D721Med (cell line): ENCODE measurements around the gene LHX6.

Experiments used
- DNase-seq: peaks from one replicate; pipeline ENCODE4 v3.0.0; 2011; ENCODE audit warnings: low spot score; ENCODE audit not compliant: insufficient read length
- FAIRE-seq: peaks from 2 replicates; lab custom pipeline; 2011; peaks lifted over from hg19 to GRCh38; lab: Jason Lieb, UNC
- TF ChIP-seq, protein P1 (sequence below): IDR thresholded peaks from 2 replicates; pipeline ENCODE4 v1.5.1; 2012; ENCODE audit warnings: mild to moderate bottlenecking, control low read depth; ENCODE audit not compliant: insufficient read depth; ENCODE audit errors: missing control alignments

LHX6 gene

GRCh38 chr9:122180633-122181032 lies 48.1 kb downstream of the LHX6 start:
- TF ChIP-seq, protein P1, sequence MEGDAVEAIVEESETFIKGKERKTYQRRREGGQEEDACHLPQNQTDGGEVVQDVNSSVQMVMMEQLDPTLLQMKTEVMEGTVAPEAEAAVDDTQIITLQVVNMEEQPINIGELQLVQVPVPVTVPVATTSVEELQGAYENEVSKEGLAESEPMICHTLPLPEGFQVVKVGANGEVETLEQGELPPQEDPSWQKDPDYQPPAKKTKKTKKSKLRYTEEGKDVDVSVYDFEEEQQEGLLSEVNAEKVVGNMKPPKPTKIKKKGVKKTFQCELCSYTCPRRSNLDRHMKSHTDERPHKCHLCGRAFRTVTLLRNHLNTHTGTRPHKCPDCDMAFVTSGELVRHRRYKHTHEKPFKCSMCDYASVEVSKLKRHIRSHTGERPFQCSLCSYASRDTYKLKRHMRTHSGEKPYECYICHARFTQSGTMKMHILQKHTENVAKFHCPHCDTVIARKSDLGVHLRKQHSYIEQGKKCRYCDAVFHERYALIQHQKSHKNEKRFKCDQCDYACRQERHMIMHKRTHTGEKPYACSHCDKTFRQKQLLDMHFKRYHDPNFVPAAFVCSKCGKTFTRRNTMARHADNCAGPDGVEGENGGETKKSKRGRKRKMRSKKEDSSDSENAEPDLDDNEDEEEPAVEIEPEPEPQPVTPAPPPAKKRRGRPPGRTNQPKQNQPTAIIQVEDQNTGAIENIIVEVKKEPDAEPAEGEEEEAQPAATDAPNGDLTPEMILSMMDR = no peak
- FAIRE-seq = no peak
- no peak for DNase-seq

GRCh38 chr9:122179690-122180074 lies 49.1 kb downstream of the LHX6 start:
- no peak for DNase-seq
- no peak for FAIRE-seq

GRCh38 chr9:122179054-122179689 lies 49.6 kb downstream of the LHX6 start:
- DNase-seq = no peak
- TF ChIP-seq, protein P1 = no peak
- no peak for FAIRE-seq

More at GRCh38 chr9:122179690-122180074, 49.1 kb downstream of the LHX6 start:
- TF ChIP-seq, protein P1 = no peak

GRCh38 chr9:122176916-122177315 lies 51.8 kb downstream of the LHX6 start:
- DNase-seq (no peak), FAIRE-seq (no peak)
- TF ChIP-seq, protein P1 = no peak

DNA sequence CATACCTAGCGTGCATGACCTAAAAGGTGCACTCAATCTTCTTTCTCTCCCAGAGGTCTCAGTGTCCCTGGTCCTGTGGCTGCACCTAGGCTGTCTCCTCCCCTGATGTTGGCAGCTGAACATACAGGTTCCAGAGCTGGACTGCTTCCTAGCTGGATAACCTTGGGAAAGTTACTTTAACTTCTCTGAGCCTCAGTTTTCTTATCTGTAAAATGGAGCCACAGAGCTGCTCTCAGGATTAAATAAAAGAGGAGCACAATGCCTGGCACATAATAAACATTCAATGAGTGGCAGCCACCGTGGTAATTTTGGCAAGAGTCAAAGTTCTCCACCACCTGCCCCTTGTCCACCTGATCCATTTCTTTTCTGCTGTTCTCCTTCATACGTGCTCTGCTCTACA lies 55.1 kb downstream of the LHX6 start:
- TF ChIP-seq, protein P1 = no peak
- FAIRE-seq = no peak
- no peak for DNase-seq

DNA sequence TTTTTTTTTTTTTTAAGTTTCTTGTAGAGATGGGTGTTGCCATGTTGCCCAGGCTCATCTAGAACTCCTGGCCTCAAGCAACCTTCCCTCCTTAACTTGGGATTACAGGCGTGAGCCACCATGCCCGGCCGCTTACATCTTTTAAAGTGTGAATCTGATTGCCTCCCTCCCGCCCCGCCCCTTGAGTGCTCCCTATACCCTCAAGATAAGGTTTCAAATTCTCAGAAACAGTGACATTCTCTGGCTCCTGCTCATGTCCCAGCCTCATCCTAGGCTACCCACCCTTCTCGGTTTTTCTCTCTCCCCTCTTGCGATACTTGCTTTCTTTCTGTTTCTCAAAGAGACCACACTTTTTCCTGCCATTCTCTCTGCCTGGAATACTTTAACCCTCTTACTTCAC lies 56.6 kb downstream of the LHX6 start:
- FAIRE-seq = no peak
- TF ChIP-seq, protein P1 = no peak

DNA sequence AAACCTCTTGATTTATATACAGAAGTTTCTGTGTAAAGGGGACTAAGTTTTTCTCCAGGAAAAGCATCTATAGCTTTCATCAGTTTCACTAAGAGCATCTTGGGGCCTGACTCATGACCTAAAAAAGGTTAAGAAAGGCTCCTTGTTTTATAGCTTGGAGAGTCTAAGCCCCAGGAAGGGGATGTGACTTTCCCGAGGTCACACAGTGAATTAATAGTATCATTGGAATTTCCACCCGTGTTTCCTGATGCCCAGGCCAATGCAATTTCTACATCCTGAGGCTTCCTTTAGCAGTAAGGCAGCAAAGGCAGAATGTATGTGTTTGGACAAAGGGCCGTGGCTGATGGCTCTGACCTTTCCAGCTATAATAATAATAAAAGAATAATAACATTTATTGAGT lies 60.4 kb downstream of the LHX6 start:
- DNase-seq = no peak
- TF ChIP-seq, protein P1 = no peak
- no peak for FAIRE-seq

More for the DNA sequence above, 56.6 kb downstream of the LHX6 start:
- DNase-seq = no peak
